GM12891 (cell line): Measurements from ENCODE around the gene PXDN.

Source experiments
- PAX5 ChIP-seq: IDR thresholded peaks from 2 replicates; pipeline ENCODE4 v1.6.1; 2011; ENCODE audit warnings: low read length, moderate library complexity, mild to moderate bottlenecking; ENCODE audit not compliant: insufficient read depth, severe bottlenecking
- POLR2A ChIP-seq: IDR thresholded peaks from 2 replicates; pipeline ENCODE4 v1.6.1; 2011; ENCODE audit warnings: low read depth, low read length, control low read depth
- POLR2AphosphoS5 ChIP-seq: IDR thresholded peaks from 2 replicates; pipeline ENCODE4 v1.6.1; 2011; ENCODE audit warnings: low read depth, low read length, control low read depth
- POU2F2 ChIP-seq: IDR thresholded peaks from 2 replicates; pipeline ENCODE4 v1.6.1; 2011; ENCODE audit warnings: low read depth, mild to moderate bottlenecking, control low read depth, low read length, moderate library complexity
- SPI1 ChIP-seq: IDR thresholded peaks from 2 replicates; pipeline ENCODE4 v1.6.1; 2011; ENCODE audit warnings: low read depth, low read length, control low read depth
- TAF1 ChIP-seq: IDR thresholded peaks from 2 replicates; pipeline ENCODE4 v1.6.1; 2011; ENCODE audit warnings: low read depth, low read length, control low read depth

GRCh38 chr2:1610096-1610485 lies 134.2 kb downstream of the PXDN start:
- TF ChIP-seq POLR2A (no peak), POLR2AphosphoS5 (no peak), TAF1 (no peak), PAX5 (no peak), POU2F2 (no peak), SPI1 (no peak)
